Spleen (tissue), 7 donors: ENCODE measurements around the gene TRAF3IP3.

Experiments used
- CTCF ChIP-seq, 11 experiments: fragments of 200-600 bp in 7 of 11; fragments of 450-650 bp in 4 of 11; sonication (generic) in 4 of 11; IDR thresholded peaks in 8 of 11; conservative IDR thresholded peaks in 3 of 11; 1 replicate in 7 of 11; 2 replicates in 4 of 11; pipeline versions ENCODE4 v1.4.0 to v1.8.0; 2016 to 2021; ENCODE audit warnings: antibody characterized with exemption in 11 of 11, inconsistent platforms in 4 of 11, mild to moderate bottlenecking in 1 of 11
- POLR2A ChIP-seq, 3 donors: fragments of 450-650 bp; IDR thresholded peaks; one replicate each; pipeline ENCODE4 v1.5.1; 2017; ENCODE audit warnings: antibody characterized with exemption in 3 of 3, mild to moderate bottlenecking in 1 of 3
- POLR2AphosphoS5 ChIP-seq, 3 donors: sonication (generic); formaldehyde crosslinking; IDR thresholded peaks; one replicate each; pipeline ENCODE4 v1.5.1; 2017; ENCODE audit warnings: antibody characterized with exemption in 3 of 3
- donor health status: DM: no; HTN: no; CAD: no; lungs with moderate emphysema.
- donor health status: DM: no; HTN: no; CAD: no.
- donor health status: DM: no; HTN: no; CAD: no.

- TF ChIP-seq CTCF (IDR thresholded peaks at IDR 0.05 in 8 of 11, conservative IDR thresholded peaks at IDR 0.05 in 3 of 11) (no peak), POLR2A (IDR thresholded peaks at IDR 0.05) (no peak), POLR2AphosphoS5 (IDR thresholded peaks at IDR 0.05) (no peak)
These were observed 28.1 kb upstream of the TRAF3IP3 start for GRCh38 chr1:209727785-209728184.
